Measurements from ENCODE around the gene NUTM1.

The NUTM1 gene

GRCh38 chr15:34353627-34354026 lies 10.5 kb downstream of the NUTM1 start:
- no peaks in the 10 kb centered on the region for H3F3A ChIP-seq (ENCODE audit: low read depth)

GRCh38 chr15:34354286-34354685 lies 11.2 kb downstream of the NUTM1 start:
- Histone ChIP-seq H3K9me2 (replicated peaks; ENCODE audit: low read depth, low read length) (no peaks in the 10 kb centered on the region), H3K4me1 (ENCODE audit: insufficient read depth, low read length, poor library complexity, severe bottlenecking) (no peaks in the 10 kb centered on the region), H3K36me3 (ENCODE audit: insufficient read depth, low read length) (peaks cover 8% of the 10 kb centered on the region; the same call in 1 of the 2 replicates), H3K4me3 (ENCODE audit: low read length, poor library complexity, severe bottlenecking) (no peak overlapping the region), H3K79me2 (ENCODE audit: insufficient read depth, low read length) (no peaks in the 10 kb centered on the region), H3K9ac (ENCODE audit: low read depth, low read length, poor library complexity, severe bottlenecking) (no peak overlapping the region), H3K27me3 (ENCODE audit: insufficient read depth, low read length, poor library complexity, severe bottlenecking) (no peaks in the 10 kb centered on the region), H4K20me1 (ENCODE audit: insufficient read depth, low read length, poor library complexity, severe bottlenecking) (no peaks in the 10 kb centered on the region), H3K4me2 (ENCODE audit: low read depth, low read length, poor library complexity, severe bottlenecking) (no peak overlapping the region), H3K9me3 (ENCODE audit: insufficient read depth, low read depth, low read length) (no peaks in the 10 kb centered on the region), H3F3A (ENCODE audit: low read depth) (no peaks in the 10 kb centered on the region), H2AFZ (ENCODE audit: low read length) (no peak overlapping the region)
- no peak for TF ChIP-seq EZH2phosphoT487 (IDR thresholded peaks at IDR 0.05; ENCODE audit: borderline replicate concordance)
- TF ChIP-seq CTCF (conservative IDR thresholded peaks at IDR 0.05; ENCODE audit: low read length), result no peak

More at GRCh38 chr15:34353627-34354026, 10.5 kb downstream of the NUTM1 start:
- H3K4me1 ChIP-seq (ENCODE audit: insufficient read depth, low read length, poor library complexity, severe bottlenecking), result no peaks in the 10 kb centered on the region
- no peak overlapping the region for H3K4me3 ChIP-seq (ENCODE audit: low read length, poor library complexity, severe bottlenecking)
- no peaks in the 10 kb centered on the region for H3K27me3 ChIP-seq (ENCODE audit: insufficient read depth, low read length, poor library complexity, severe bottlenecking)
- TF ChIP-seq CTCF (conservative IDR thresholded peaks at IDR 0.05; ENCODE audit: low read length) (no peak), EZH2phosphoT487 (IDR thresholded peaks at IDR 0.05; ENCODE audit: borderline replicate concordance) (no peak)
- H3K4me2 ChIP-seq (ENCODE audit: low read depth, low read length, poor library complexity, severe bottlenecking), result no peak overlapping the region
- no peak overlapping the region for H2AFZ ChIP-seq (ENCODE audit: low read length)
- no peaks in the 10 kb centered on the region for H4K20me1 ChIP-seq (ENCODE audit: insufficient read depth, low read length, poor library complexity, severe bottlenecking)
- H3K9ac ChIP-seq (ENCODE audit: low read depth, low read length, poor library complexity, severe bottlenecking), result no peak overlapping the region
- no peaks in the 10 kb centered on the region for H3K79me2 ChIP-seq (ENCODE audit: insufficient read depth, low read length)
- H3K36me3 ChIP-seq (ENCODE audit: insufficient read depth, low read length), result peaks cover 5% of the 10 kb centered on the region; the same call in 1 of the 2 replicates
- H3K9me3 ChIP-seq (ENCODE audit: insufficient read depth, low read depth, low read length), result no peaks in the 10 kb centered on the region
- H3K9me2 ChIP-seq (replicated peaks; ENCODE audit: low read depth, low read length), result no peaks in the 10 kb centered on the region

- no peaks in the 10 kb centered on the region for H3K79me2 ChIP-seq (ENCODE audit: insufficient read depth, low read length)
- H3K4me3 ChIP-seq (ENCODE audit: low read length, poor library complexity, severe bottlenecking), result no peak overlapping the region
- TF ChIP-seq EZH2phosphoT487 (IDR thresholded peaks at IDR 0.05; ENCODE audit: borderline replicate concordance), result no peak
- TF ChIP-seq CTCF (conservative IDR thresholded peaks at IDR 0.05; ENCODE audit: low read length), result no peak
- H3K4me1 ChIP-seq (ENCODE audit: insufficient read depth, low read length, poor library complexity, severe bottlenecking), result no peaks in the 10 kb centered on the region
- no peak overlapping the region for H3K4me2 ChIP-seq (ENCODE audit: low read depth, low read length, poor library complexity, severe bottlenecking)
- no peaks in the 10 kb centered on the region for H3K27me3 ChIP-seq (ENCODE audit: insufficient read depth, low read length, poor library complexity, severe bottlenecking)
- H4K20me1 ChIP-seq (ENCODE audit: insufficient read depth, low read length, poor library complexity, severe bottlenecking), result no peaks in the 10 kb centered on the region
- no peak overlapping the region for H2AFZ ChIP-seq (ENCODE audit: low read length)
- H3K9me3 ChIP-seq (ENCODE audit: insufficient read depth, low read depth, low read length), result no peaks in the 10 kb centered on the region
- peaks cover 17% of the 10 kb centered on the region; the same call in 1 of the 2 replicates for H3K36me3 ChIP-seq (ENCODE audit: insufficient read depth, low read length)
- no peaks in the 10 kb centered on the region for H3F3A ChIP-seq (ENCODE audit: low read depth)
- H3K9me2 ChIP-seq (replicated peaks; ENCODE audit: low read depth, low read length), result no peaks in the 10 kb centered on the region
- no peak overlapping the region for H3K9ac ChIP-seq (ENCODE audit: low read depth, low read length, poor library complexity, severe bottlenecking)
These were observed 12.1 kb downstream of the NUTM1 start for GRCh38 chr15:34355241-34355640.
